H9 (cell line): ENCODE measurements around the gene NEURL1. TPM values are rescaled to one million over a fixed set of nuclear protein-coding genes. Genes with fewer than 3 reads are reported as not detected.
A peak's percentile ranks its signal among the peaks of the same experiment; 100 is the strongest.

Experiments
- DNase-seq: peaks from one replicate; pipeline ENCODE4 v3.0.0-alpha.2; 2017
- H2AFZ ChIP-seq: one replicate; pipeline ENCODE4 v1.6.1; 2013; ENCODE audit warnings: mild to moderate bottlenecking, low read length, control low read depth, moderate library complexity
- H2AK5ac ChIP-seq: 2 replicates; pipeline ENCODE4 v1.6.1; 2013; ENCODE audit warnings: low read length, control low read depth, mixed read lengths; ENCODE audit not compliant: insufficient read length
- H2BK120ac ChIP-seq: one replicate; pipeline ENCODE4 v1.6.1; 2013; ENCODE audit warnings: low read depth, mild to moderate bottlenecking, low read length, control low read depth, inconsistent platforms; ENCODE audit not compliant: poor library complexity, severe bottlenecking
- H2BK12ac ChIP-seq: 2 replicates; pipeline ENCODE4 v1.6.1; 2013; ENCODE audit warnings: low read length, control low read depth, mixed read lengths, low read depth; ENCODE audit not compliant: insufficient read length
- H2BK15ac ChIP-seq: 2 replicates; pipeline ENCODE4 v1.6.1; 2013; ENCODE audit warnings: low read depth, low read length, control low read depth
- H2BK20ac ChIP-seq: one replicate; pipeline ENCODE4 v1.6.1; 2013; ENCODE audit warnings: low read depth, mild to moderate bottlenecking, low read length, control low read depth, inconsistent platforms; ENCODE audit not compliant: poor library complexity, severe bottlenecking
- H2BK5ac ChIP-seq: 2 replicates; pipeline ENCODE4 v1.6.1; 2013; ENCODE audit warnings: low read length, control low read depth, mixed read lengths; ENCODE audit not compliant: insufficient read length
- H3K14ac ChIP-seq: 2 replicates; pipeline ENCODE4 v1.6.1; 2013; ENCODE audit warnings: low read length, control low read depth; ENCODE audit not compliant: insufficient read depth
- H3K18ac ChIP-seq: 2 replicates; pipeline ENCODE4 v1.6.1; 2013; ENCODE audit warnings: low read depth, mild to moderate bottlenecking, mixed read lengths, low read length, control low read depth; ENCODE audit not compliant: insufficient read length
- H3K23ac ChIP-seq: 2 replicates; pipeline ENCODE4 v1.6.1; 2013; ENCODE audit warnings: low read length, control low read depth, mixed read lengths, low read depth; ENCODE audit not compliant: insufficient read length
- H3K23me2 ChIP-seq: 2 replicates; pipeline ENCODE4 v1.6.1; 2013; ENCODE audit warnings: low read depth, mild to moderate bottlenecking, mixed read lengths, low read length, control low read depth; ENCODE audit not compliant: insufficient read length, poor library complexity, severe bottlenecking
- H3K27ac ChIP-seq: 2 replicates; pipeline ENCODE4 v1.5.1; 2013; ENCODE audit warnings: low read length, control low read depth, mixed read lengths, low read depth; ENCODE audit not compliant: insufficient read length
- H3K27me3 ChIP-seq: 2 replicates; pipeline ENCODE4 v1.6.1; 2013; ENCODE audit warnings: low read length, control low read depth, inconsistent platforms; ENCODE audit not compliant: insufficient read depth
- H3K4ac ChIP-seq: 2 replicates; pipeline ENCODE4 v1.6.1; 2013; ENCODE audit warnings: low read depth, mild to moderate bottlenecking, control low read depth, inconsistent platforms, low read length, moderate library complexity
- H3K4me1 ChIP-seq: 2 replicates; pipeline ENCODE4 v1.6.1; 2013; ENCODE audit warnings: low read length, control low read depth, inconsistent platforms; ENCODE audit not compliant: insufficient read depth
- H3K4me2 ChIP-seq: 2 replicates; pipeline ENCODE4 v1.6.1; 2013; ENCODE audit warnings: low read length, control low read depth, mixed read lengths; ENCODE audit not compliant: insufficient read length, insufficient read depth
- H3K56ac ChIP-seq: 2 replicates; pipeline ENCODE4 v1.6.1; 2013; ENCODE audit warnings: low read depth, mild to moderate bottlenecking, mixed read lengths, low read length, control low read depth; ENCODE audit not compliant: insufficient read length
- H3K79me1 ChIP-seq: 2 replicates; pipeline ENCODE4 v1.6.1; 2013; ENCODE audit warnings: low read depth, mild to moderate bottlenecking, moderate library complexity, low read length, control low read depth, inconsistent platforms; ENCODE audit not compliant: insufficient read depth, poor library complexity, severe bottlenecking
- H3K79me2 ChIP-seq: 2 replicates; pipeline ENCODE4 v1.6.1; 2013; ENCODE audit warnings: low read length, control low read depth, inconsistent platforms; ENCODE audit not compliant: insufficient read depth
- H3K9ac ChIP-seq: 2 replicates; pipeline ENCODE4 v1.6.1; 2013; ENCODE audit warnings: low read length, control low read depth, mixed read lengths; ENCODE audit not compliant: insufficient read length; ENCODE audit errors: extremely low read depth
- H3K9me3 ChIP-seq: one replicate; pipeline ENCODE4 v1.6.1; 2013; ENCODE audit warnings: low read depth, low read length, inconsistent platforms; ENCODE audit not compliant: control insufficient read depth
- H3T11ph ChIP-seq: one replicate; pipeline ENCODE4 v1.6.1; 2013; ENCODE audit warnings: mild to moderate bottlenecking, low read length, control low read depth, inconsistent platforms
- H4K20me1 ChIP-seq: one replicate; pipeline ENCODE4 v1.6.1; 2013; ENCODE audit not compliant: control insufficient read depth, insufficient read length, insufficient read depth
- H4K5ac ChIP-seq: 2 replicates; pipeline ENCODE4 v1.6.1; 2013; ENCODE audit warnings: low read depth, mild to moderate bottlenecking, mixed read lengths, low read length, control low read depth; ENCODE audit not compliant: insufficient read length
- H4K8ac ChIP-seq: replicated peaks from 2 replicates; pipeline ENCODE4 v1.6.1; 2013; ENCODE audit warnings: low read length, control low read depth, mixed read lengths, low read depth; ENCODE audit not compliant: insufficient read length
- H4K91ac ChIP-seq: 2 replicates; pipeline ENCODE4 v1.6.1; 2013; ENCODE audit warnings: low read depth, mild to moderate bottlenecking, moderate library complexity, mixed read lengths, low read length, control low read depth; ENCODE audit not compliant: insufficient read length
- H3K27ac Mint-ChIP-seq, 3 experiments: 2 replicates in 2 of 3; 3 replicates in 1 of 3; pipeline ENCODE4 v1.8.0; 2020 to 2021; ENCODE audit warnings: mixed read lengths in 3 of 3, mild to moderate bottlenecking in 1 of 3, moderate library complexity in 1 of 3
- H3K27me3 Mint-ChIP-seq: 2 replicates; pipeline ENCODE4 v1.8.0; 2021; ENCODE audit warnings: low read depth, mild to moderate bottlenecking, moderate library complexity, mixed read lengths
- H3K36me3 Mint-ChIP-seq, 3 experiments: 2 replicates in 2 of 3; 3 replicates in 1 of 3; pipeline ENCODE4 v1.8.0; 2020 to 2021; ENCODE audit warnings: low read depth in 3 of 3, mixed read lengths in 3 of 3; ENCODE audit not compliant: insufficient read depth in 1 of 3
- H3K4me1 Mint-ChIP-seq, 2 experiments: 2 replicates each; pipeline ENCODE4 v1.8.0; 2020; ENCODE audit warnings: mixed read lengths in 2 of 2
- H3K4me3 Mint-ChIP-seq, 2 experiments: 2 replicates in 1 of 2; 3 replicates in 1 of 2; pipeline ENCODE4 v1.8.0; 2020 to 2021; ENCODE audit warnings: mild to moderate bottlenecking in 2 of 2, mixed read lengths in 2 of 2, moderate library complexity in 1 of 2
- H3K9me3 Mint-ChIP-seq, 2 experiments: 2 replicates in 1 of 2; 3 replicates in 1 of 2; pipeline ENCODE4 v1.8.0; 2020; ENCODE audit warnings: mild to moderate bottlenecking in 2 of 2, mixed read lengths in 2 of 2, moderate library complexity in 1 of 2
- WGBS: extraction: QIAGEN DNeasy Blood & Tissue Kit; methylation state at CpG from one replicate; pipeline ENCODE4 v1.1.7; 2013; ENCODE audit warnings: missing lambda C conversion rate, low lambda C conversion rate, mixed read lengths; ENCODE audit not compliant: insufficient read length; ENCODE audit errors: extremely low coverage; 5-methylcytosine and 5-hydroxymethylcytosine counted together
- total RNA-seq: library from RNA; stranded (reverse); gene quantifications from 2 replicates; pipeline ENCODE4 v1.2.1, GENCODE V29; 2021
- TF ChIP-seq, protein P1 (sequence below): fragments of 200-600 bp; sonication (generic); conservative IDR thresholded peaks from 3 replicates; pipeline ENCODE4 v1.8.0; 2021; ENCODE audit warnings: antibody characterized with exemption, mild to moderate bottlenecking

NEURL1 gene
- total RNA-seq, 1 experiment from 2014 or later, result 1.2 TPM

GRCh38 chr10:103495321-103495720 lies 1.8 kb downstream of the NEURL1 start:
- TF ChIP-seq, protein P1, sequence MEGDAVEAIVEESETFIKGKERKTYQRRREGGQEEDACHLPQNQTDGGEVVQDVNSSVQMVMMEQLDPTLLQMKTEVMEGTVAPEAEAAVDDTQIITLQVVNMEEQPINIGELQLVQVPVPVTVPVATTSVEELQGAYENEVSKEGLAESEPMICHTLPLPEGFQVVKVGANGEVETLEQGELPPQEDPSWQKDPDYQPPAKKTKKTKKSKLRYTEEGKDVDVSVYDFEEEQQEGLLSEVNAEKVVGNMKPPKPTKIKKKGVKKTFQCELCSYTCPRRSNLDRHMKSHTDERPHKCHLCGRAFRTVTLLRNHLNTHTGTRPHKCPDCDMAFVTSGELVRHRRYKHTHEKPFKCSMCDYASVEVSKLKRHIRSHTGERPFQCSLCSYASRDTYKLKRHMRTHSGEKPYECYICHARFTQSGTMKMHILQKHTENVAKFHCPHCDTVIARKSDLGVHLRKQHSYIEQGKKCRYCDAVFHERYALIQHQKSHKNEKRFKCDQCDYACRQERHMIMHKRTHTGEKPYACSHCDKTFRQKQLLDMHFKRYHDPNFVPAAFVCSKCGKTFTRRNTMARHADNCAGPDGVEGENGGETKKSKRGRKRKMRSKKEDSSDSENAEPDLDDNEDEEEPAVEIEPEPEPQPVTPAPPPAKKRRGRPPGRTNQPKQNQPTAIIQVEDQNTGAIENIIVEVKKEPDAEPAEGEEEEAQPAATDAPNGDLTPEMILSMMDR, result no peak
- Histone ChIP-seq H2BK5ac (no peak overlapping the region), H2AFZ (no peak overlapping the region), H2BK20ac (no peak overlapping the region), H3K9ac (no peak overlapping the region), H3K4me1 (no peaks in the 10 kb centered on the region; the same call in 1 of the 2 replicates), H3K27me3 (peaks cover 10% of the 10 kb centered on the region; the same call in 1 of the 2 replicates), H4K5ac (no peak overlapping the region), H3K4ac (no peak overlapping the region), H3K79me1 (no peaks in the 10 kb centered on the region), H2AK5ac (no peak overlapping the region), H2BK15ac (no peak overlapping the region), H4K91ac (no peak overlapping the region), H3K79me2 (no peaks in the 10 kb centered on the region), H3K23me2 (peaks cover 4% of the 10 kb centered on the region), H3K27ac (no peak overlapping the region), H3K56ac (no peak overlapping the region), H3K4me2 (no peak overlapping the region), H3T11ph (no peak overlapping the region), H4K20me1 (no peaks in the 10 kb centered on the region), H2BK12ac (no peak overlapping the region), H3K23ac (no peak overlapping the region), H2BK120ac (no peak overlapping the region), H3K18ac (no peak overlapping the region), H4K8ac (no peak overlapping the region), H3K14ac (no peak overlapping the region), H3K9me3 (no peaks in the 10 kb centered on the region)
- no peak for DNase-seq
- H3K36me3 Mint-ChIP-seq, result no peaks in the 10 kb centered on the region
- H3K4me3 Mint-ChIP-seq, result peak overlapping the region; percentile 35 to 74; a peak in 3 of 5 replicates
- peaks cover 74% of the 10 kb centered on the region for H3K27me3 Mint-ChIP-seq
- no CpG with 5 or more reads among the region's 3 CpGs for WGBS
- H3K4me1 Mint-ChIP-seq, result peaks cover 23 to 26% of the 10 kb centered on the region in 2 experiments
- H3K9me3 Mint-ChIP-seq, result no peaks in the 10 kb centered on the region
- H3K27ac Mint-ChIP-seq, result no peak overlapping the region
